Neural progenitor cell (in vitro differentiated cells): ENCODE measurements around the gene ASAP2. TPM values are rescaled to one million over a fixed set of nuclear protein-coding genes. Genes with fewer than 3 reads are reported as not detected.

Experiments used
- DNase-seq: peaks from one replicate; pipeline ENCODE4 v3.0.0-alpha.2; 2016; ENCODE audit warnings: low spot score
- H2AFZ ChIP-seq: fragments of 200-600 bp; sonication (generic); replicated peaks from 2 replicates; pipeline ENCODE4 v1.6.1; 2016; ENCODE audit warnings: antibody characterized with exemption
- H3F3A ChIP-seq: fragments of 200-600 bp; sonication (generic); 2 replicates; pipeline ENCODE4 v1.6.1; 2016; ENCODE audit warnings: antibody characterized with exemption, low read depth
- H3K27ac ChIP-seq: fragments of 200-600 bp; sonication (generic); 2 replicates; pipeline ENCODE4 v1.5.1; 2016; ENCODE audit warnings: mild to moderate bottlenecking
- H3K27me3 ChIP-seq: fragments of 200-600 bp; sonication (generic); 2 replicates; pipeline ENCODE4 v1.6.1; 2016; ENCODE audit warnings: mild to moderate bottlenecking, moderate library complexity
- H3K36me3 ChIP-seq: fragments of 200-600 bp; sonication (generic); 2 replicates; pipeline ENCODE4 v1.5.1; 2016
- H3K4me1 ChIP-seq: fragments of 200-600 bp; sonication (generic); 2 replicates; pipeline ENCODE4 v1.6.1; 2016; ENCODE audit warnings: mixed run types
- H3K4me2 ChIP-seq: fragments of 200-600 bp; sonication (generic); 2 replicates; pipeline ENCODE4 v1.6.1; 2016
- H3K4me3 ChIP-seq: fragments of 200-600 bp; sonication (generic); 2 replicates; pipeline ENCODE4 v1.5.1; 2016
- H3K79me2 ChIP-seq: fragments of 200-600 bp; sonication (generic); 2 replicates; pipeline ENCODE4 v1.6.1; 2016; ENCODE audit warnings: low read depth
- H3K9ac ChIP-seq: fragments of 200-600 bp; sonication (generic); 2 replicates; pipeline ENCODE4 v1.6.1; 2016
- H3K9me3 ChIP-seq: fragments of 200-600 bp; sonication (generic); 2 replicates; pipeline ENCODE4 v1.5.1; 2016; ENCODE audit warnings: low read depth
- H4K20me1 ChIP-seq: fragments of 200-600 bp; sonication (generic); 2 replicates; pipeline ENCODE4 v1.6.1; 2016; ENCODE audit warnings: low read depth
- H3K27ac Mint-ChIP-seq: 3 replicates; pipeline ENCODE4 v1.8.0; 2021; ENCODE audit warnings: mixed read lengths
- H3K27me3 Mint-ChIP-seq: 2 replicates; pipeline ENCODE4 v1.8.0; 2022; ENCODE audit warnings: low read depth, mild to moderate bottlenecking, inconsistent platforms, moderate library complexity, mixed read lengths; ENCODE audit not compliant: insufficient read depth
- H3K36me3 Mint-ChIP-seq: 3 replicates; pipeline ENCODE4 v1.8.0; 2021; ENCODE audit warnings: mixed read lengths
- H3K4me1 Mint-ChIP-seq: 3 replicates; pipeline ENCODE4 v1.8.0; 2021; ENCODE audit warnings: mixed read lengths
- H3K4me3 Mint-ChIP-seq: 3 replicates; pipeline ENCODE4 v1.8.0; 2021; ENCODE audit warnings: mild to moderate bottlenecking, moderate library complexity, mixed read lengths
- H3K9me3 Mint-ChIP-seq: 3 replicates; pipeline ENCODE4 v1.8.0; 2020; ENCODE audit warnings: mixed read lengths
- EZH2 ChIP-seq: fragments of 200-600 bp; sonication (generic); IDR thresholded peaks from 2 replicates; pipeline ENCODE4 v1.6.1; 2017; ENCODE audit warnings: antibody characterized with exemption, mild to moderate bottlenecking, moderate library complexity
- EZH2phosphoT487 ChIP-seq: fragments of 200-600 bp; sonication (generic); IDR thresholded peaks from 2 replicates; pipeline ENCODE4 v1.6.1; 2017; ENCODE audit warnings: antibody characterized with exemption
- total RNA-seq: library from RNA; depleted of rRNA; stranded (reverse); fragments of >200 nt; gene quantifications from 2 replicates; pipeline ENCODE4 v1.2.3, GENCODE V29; 2015; ENCODE audit warnings: low replicate concordance
- TF ChIP-seq, protein P1 (sequence below): fragments of 200-600 bp; sonication (generic); IDR thresholded peaks from 2 replicates; pipeline ENCODE4 v1.5.1; 2017; ENCODE audit warnings: antibody characterized with exemption, mild to moderate bottlenecking

The ASAP2 gene
- total RNA-seq, 1 donor from 2014 or later, result 31.7 TPM

DNA sequence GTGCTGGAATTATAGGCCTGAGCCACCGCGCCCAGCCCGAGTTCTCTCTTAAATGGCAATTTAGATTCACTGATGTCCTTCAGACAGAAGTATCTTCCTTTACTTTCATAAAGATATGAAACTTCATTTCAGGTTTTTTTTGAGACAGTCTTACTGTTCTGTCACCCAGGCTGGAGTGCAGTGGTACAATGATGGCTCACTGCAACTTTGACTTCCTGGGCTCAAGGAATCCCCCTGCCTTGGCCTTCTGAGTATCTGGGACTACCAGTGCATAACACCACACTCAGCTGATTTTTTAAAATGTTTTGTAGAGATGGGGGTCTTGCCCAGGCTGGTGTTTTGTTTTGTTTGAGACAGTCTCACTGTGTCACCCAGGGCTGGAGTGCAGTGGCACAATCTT, 203.5 kb downstream of the ASAP2 start:
- Histone ChIP-seq H3K27ac (no peak overlapping the region), H4K20me1 (no peaks in the 10 kb centered on the region), H3K9ac (no peak overlapping the region), H3K4me2 (no peak overlapping the region), H3K9me3 (no peaks in the 10 kb centered on the region), H3K36me3 (no peaks in the 10 kb centered on the region), H3K79me2 (no peaks in the 10 kb centered on the region), H3F3A (no peaks in the 10 kb centered on the region), H3K4me1 (no peaks in the 10 kb centered on the region), H2AFZ (no peak overlapping the region), H3K4me3 (no peak overlapping the region), H3K27me3 (no peaks in the 10 kb centered on the region)
- H3K9me3 Mint-ChIP-seq, result no peaks in the 10 kb centered on the region
- H3K4me3 Mint-ChIP-seq, result no peak overlapping the region
- no peak overlapping the region for H3K27ac Mint-ChIP-seq
- peaks cover 8% of the 10 kb centered on the region for H3K36me3 Mint-ChIP-seq
- TF ChIP-seq EZH2phosphoT487 (no peak), EZH2 (no peak)
- TF ChIP-seq, protein P1, sequence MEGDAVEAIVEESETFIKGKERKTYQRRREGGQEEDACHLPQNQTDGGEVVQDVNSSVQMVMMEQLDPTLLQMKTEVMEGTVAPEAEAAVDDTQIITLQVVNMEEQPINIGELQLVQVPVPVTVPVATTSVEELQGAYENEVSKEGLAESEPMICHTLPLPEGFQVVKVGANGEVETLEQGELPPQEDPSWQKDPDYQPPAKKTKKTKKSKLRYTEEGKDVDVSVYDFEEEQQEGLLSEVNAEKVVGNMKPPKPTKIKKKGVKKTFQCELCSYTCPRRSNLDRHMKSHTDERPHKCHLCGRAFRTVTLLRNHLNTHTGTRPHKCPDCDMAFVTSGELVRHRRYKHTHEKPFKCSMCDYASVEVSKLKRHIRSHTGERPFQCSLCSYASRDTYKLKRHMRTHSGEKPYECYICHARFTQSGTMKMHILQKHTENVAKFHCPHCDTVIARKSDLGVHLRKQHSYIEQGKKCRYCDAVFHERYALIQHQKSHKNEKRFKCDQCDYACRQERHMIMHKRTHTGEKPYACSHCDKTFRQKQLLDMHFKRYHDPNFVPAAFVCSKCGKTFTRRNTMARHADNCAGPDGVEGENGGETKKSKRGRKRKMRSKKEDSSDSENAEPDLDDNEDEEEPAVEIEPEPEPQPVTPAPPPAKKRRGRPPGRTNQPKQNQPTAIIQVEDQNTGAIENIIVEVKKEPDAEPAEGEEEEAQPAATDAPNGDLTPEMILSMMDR, result no peak
- no peak for DNase-seq
- H3K4me1 Mint-ChIP-seq, result no peaks in the 10 kb centered on the region
- no peaks in the 10 kb centered on the region for H3K27me3 Mint-ChIP-seq

DNA sequence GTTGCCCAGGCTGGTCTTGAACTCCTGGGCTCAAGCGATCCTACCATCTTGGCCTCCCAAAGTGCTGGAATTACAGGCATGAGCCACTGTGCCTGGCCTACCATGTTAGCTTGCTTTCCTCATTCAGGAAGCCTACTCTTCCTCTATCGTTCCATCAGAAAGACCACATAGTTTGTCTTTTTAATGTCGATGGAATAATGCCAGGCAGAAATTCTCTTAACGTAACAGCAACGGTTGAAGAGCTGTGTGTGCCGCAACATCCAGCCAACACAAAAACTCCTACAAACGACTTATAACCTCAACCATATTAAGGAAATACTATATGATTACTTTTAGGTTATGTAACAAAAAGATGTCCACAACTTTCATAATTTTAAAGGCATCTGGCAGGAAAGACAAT, 206.2 kb downstream of the ASAP2 start:
- Histone ChIP-seq H3K36me3 (no peaks in the 10 kb centered on the region), H3K4me3 (no peak overlapping the region), H3K79me2 (no peaks in the 10 kb centered on the region), H4K20me1 (peaks cover 4% of the 10 kb centered on the region), H3K27me3 (no peaks in the 10 kb centered on the region), H2AFZ (no peak overlapping the region), H3K4me1 (no peaks in the 10 kb centered on the region), H3K4me2 (no peak overlapping the region), H3K9ac (no peak overlapping the region), H3F3A (no peaks in the 10 kb centered on the region), H3K9me3 (no peaks in the 10 kb centered on the region), H3K27ac (no peak overlapping the region)
- no peaks in the 10 kb centered on the region for H3K27me3 Mint-ChIP-seq
- H3K4me1 Mint-ChIP-seq, result no peaks in the 10 kb centered on the region
- TF ChIP-seq, protein P1, result no peak
- TF ChIP-seq EZH2 (no peak), EZH2phosphoT487 (no peak)
- no peak for DNase-seq
- peaks cover 11% of the 10 kb centered on the region for H3K36me3 Mint-ChIP-seq
- no peak overlapping the region for H3K4me3 Mint-ChIP-seq
- no peak overlapping the region for H3K27ac Mint-ChIP-seq
- H3K9me3 Mint-ChIP-seq, result no peaks in the 10 kb centered on the region

DNA sequence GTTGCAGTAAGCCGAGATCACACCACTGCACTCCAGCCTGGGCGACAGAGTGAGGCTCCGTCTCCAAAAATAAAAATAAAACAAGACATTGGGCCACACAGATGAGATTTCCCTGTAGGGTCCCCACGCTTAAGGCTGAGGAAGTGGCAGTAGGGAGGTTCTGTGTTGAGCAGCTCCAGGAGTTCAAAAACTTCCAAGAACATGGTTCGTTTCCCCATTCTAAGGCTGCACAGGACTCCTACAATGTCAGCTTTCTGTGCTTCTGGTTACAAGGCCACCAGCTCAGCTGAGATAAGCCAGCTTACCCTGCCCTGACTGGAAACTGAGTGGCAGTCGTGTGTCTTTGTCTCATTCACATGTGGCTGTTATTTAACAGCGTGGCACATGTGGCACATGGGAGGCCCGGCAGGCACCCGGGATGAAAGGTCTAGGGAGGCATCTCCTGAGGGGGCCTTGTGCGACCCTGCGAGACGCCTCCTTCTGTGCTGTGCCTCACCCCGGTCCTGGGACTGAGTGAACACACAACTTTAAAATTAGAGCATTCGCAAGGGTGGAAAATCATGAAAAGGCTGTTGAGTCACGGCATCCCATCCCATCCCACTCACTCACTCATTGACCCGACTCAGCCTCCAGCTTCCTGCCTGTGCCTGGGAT, 209.0 kb downstream of the ASAP2 start:
- Histone ChIP-seq H4K20me1 (peaks cover 4% of the 10 kb centered on the region), H3K36me3 (no peaks in the 10 kb centered on the region), H3F3A (no peaks in the 10 kb centered on the region), H3K27ac (no peak overlapping the region), H3K4me2 (no peak overlapping the region), H3K9me3 (no peaks in the 10 kb centered on the region), H3K9ac (no peak overlapping the region), H2AFZ (no peak overlapping the region), H3K4me1 (no peaks in the 10 kb centered on the region), H3K79me2 (no peaks in the 10 kb centered on the region), H3K4me3 (no peak overlapping the region), H3K27me3 (no peaks in the 10 kb centered on the region)
- Mint-ChIP-seq H3K36me3 (peaks cover 8% of the 10 kb centered on the region), H3K4me1 (peaks cover 4% of the 10 kb centered on the region), H3K27me3 (no peaks in the 10 kb centered on the region), H3K9me3 (no peaks in the 10 kb centered on the region), H3K4me3 (no peak overlapping the region), H3K27ac (no peak overlapping the region)
- TF ChIP-seq EZH2 (no peak), EZH2phosphoT487 (no peak)
- TF ChIP-seq, protein P1, result no peak
- DNase-seq, result no peak
